Endothelial cell of umbilical vein (primary cell): ENCODE data around the gene RIT2. TPM values are rescaled to one million over a fixed set of nuclear protein-coding genes. Genes with fewer than 3 reads are reported as not detected.

ENCODE experiments used
- BruUV-seq: library from RNA; stranded (reverse); fragments of 400-500 nt; replicated peaks from 2 replicates; lab custom pipeline; 2021; lab: Mats Ljungman, UMichigan
- CTCF ChIA-PET: fragments of 300-600, 350-600 bp; sonication (Branson Sonifier 250); formaldehyde crosslinking; loops from one replicate; lab custom pipeline; 2021; ENCODE audit warnings: antibody characterized with exemption, inconsistent platforms; lab: Charles Lee
- POLR2A ChIA-PET: fragments of 300-600, 350-600 bp; sonication (Branson Sonifier 250); formaldehyde crosslinking; loops from one replicate; lab custom pipeline; 2021; ENCODE audit warnings: antibody characterized with exemption, inconsistent platforms; lab: Charles Lee
- DNase-seq: peaks from one replicate; pipeline ENCODE4 v3.0.0-alpha.2; 2011; ENCODE audit warnings: low read depth, low spot score
- FAIRE-seq: peaks from 2 replicates; lab custom pipeline; 2011; peaks lifted over from hg19 to GRCh38; lab: Jason Lieb, UNC
- H2AFZ ChIP-seq: 2 replicates; pipeline ENCODE4 v1.6.0; 2012; ENCODE audit warnings: low read depth, low read length, control low read depth, inconsistent platforms
- H3K27ac ChIP-seq: 2 replicates; pipeline ENCODE4 v1.5.1; 2011; ENCODE audit warnings: low read depth, mild to moderate bottlenecking, control low read depth, low read length, moderate library complexity; ENCODE audit not compliant: insufficient read depth
- H3K27me3 ChIP-seq, 2 experiments: 2 replicates each; pipeline versions ENCODE4 v1.6.0 to v1.6.1; 2011; ENCODE audit warnings: low read length in 2 of 2, mixed read lengths in 1 of 2; ENCODE audit not compliant: control insufficient read depth in 2 of 2, insufficient read depth in 2 of 2
- H3K36me3 ChIP-seq, 2 experiments: 2 replicates in 1 of 2; 3 replicates in 1 of 2; pipeline ENCODE4 v1.5.1; 2011; ENCODE audit warnings: low read length in 2 of 2, mild to moderate bottlenecking in 1 of 2, moderate library complexity in 1 of 2; ENCODE audit not compliant: control insufficient read depth in 2 of 2, insufficient read depth in 2 of 2; ENCODE audit errors: extremely low read depth in 1 of 2
- H3K4me1 ChIP-seq: 3 replicates; pipeline ENCODE4 v1.5.1; 2011; ENCODE audit warnings: mild to moderate bottlenecking, low read length; ENCODE audit not compliant: control insufficient read depth, insufficient read depth; ENCODE audit errors: extremely low read depth
- H3K4me2 ChIP-seq: 2 replicates; pipeline ENCODE4 v1.6.1; 2011; ENCODE audit warnings: low read length, control low read depth, mixed read lengths; ENCODE audit not compliant: insufficient read depth
- H3K4me3 ChIP-seq, 3 experiments: fragments of 200-600 bp in 1 of 3; sonication (generic), shearing (Covaris generic) in 1 of 3; replicated peaks in 1 of 3; 2 replicates each; pipeline ENCODE4 v1.5.1; 2011 to 2016; ENCODE audit warnings: control low read depth in 3 of 3, low read length in 3 of 3, mild to moderate bottlenecking in 2 of 3, inconsistent platforms in 1 of 3, low read depth in 1 of 3, moderate library complexity in 1 of 3; ENCODE audit not compliant: insufficient read depth in 1 of 3
- H3K79me2 ChIP-seq: 2 replicates; pipeline ENCODE4 v1.6.0; 2012; ENCODE audit warnings: low read length, inconsistent platforms; ENCODE audit not compliant: control insufficient read depth, insufficient read depth
- H3K9ac ChIP-seq: replicated peaks from 2 replicates; pipeline ENCODE3; 2011; ENCODE audit warnings: low read length, control low read depth; ENCODE audit not compliant: insufficient read depth; ENCODE audit errors: extremely low read depth
- H3K9me1 ChIP-seq: replicated peaks from 3 replicates; pipeline ENCODE4 v1.6.0; 2011; ENCODE audit warnings: mild to moderate bottlenecking, low read length; ENCODE audit not compliant: control insufficient read depth, insufficient read depth; ENCODE audit errors: extremely low read depth
- H3K9me3 ChIP-seq: replicated peaks from 2 replicates; pipeline ENCODE4 v1.5.1; 2012; ENCODE audit warnings: low read length, inconsistent platforms; ENCODE audit not compliant: control insufficient read depth, insufficient read depth
- H4K20me1 ChIP-seq: replicated peaks from 2 replicates; pipeline ENCODE3; 2011; ENCODE audit warnings: mild to moderate bottlenecking, low read length; ENCODE audit not compliant: control insufficient read depth, insufficient read depth; ENCODE audit errors: extremely low read depth
- CTCF ChIP-seq, 2 donors: IDR thresholded peaks; 1 replicate in 1 of 2; 2 replicates in 1 of 2; pipeline ENCODE4 v1.5.1; 2011; ENCODE audit warnings: low read length in 2 of 2, mild to moderate bottlenecking in 2 of 2, moderate library complexity in 2 of 2, control low read depth in 1 of 2, inconsistent platforms in 1 of 2, low read depth in 1 of 2; ENCODE audit not compliant: insufficient read depth in 1 of 2; ENCODE audit errors: extremely low read depth in 1 of 2
- EZH2 ChIP-seq: IDR thresholded peaks from 2 replicates; pipeline ENCODE4 v1.6.1; 2012; ENCODE audit warnings: borderline replicate concordance, low read depth, mild to moderate bottlenecking, moderate library complexity, low read length, inconsistent platforms; ENCODE audit not compliant: severe bottlenecking
- FOS ChIP-seq: IDR thresholded peaks from 2 replicates; pipeline ENCODE4 v1.6.1; 2011; ENCODE audit warnings: mild to moderate bottlenecking, low read length, moderate library complexity, borderline replicate concordance; ENCODE audit not compliant: insufficient read depth
- GATA2 ChIP-seq: IDR thresholded peaks from 2 replicates; pipeline ENCODE4 v1.7.0; 2011; ENCODE audit warnings: low read depth, mild to moderate bottlenecking, moderate library complexity, mixed read lengths, low read length; ENCODE audit not compliant: insufficient read length, insufficient read depth
- JUN ChIP-seq: IDR thresholded peaks from 2 replicates; pipeline ENCODE4 v1.6.1; 2011; ENCODE audit warnings: borderline replicate concordance, low read depth; ENCODE audit not compliant: insufficient read length, insufficient read depth
- MYC ChIP-seq: IDR thresholded peaks from one replicate; pipeline ENCODE4 v1.6.1; 2011; ENCODE audit warnings: mild to moderate bottlenecking, low read depth, low read length
- POLR2A ChIP-seq: IDR thresholded peaks from 2 replicates; pipeline ENCODE4 v1.6.1; 2012; ENCODE audit warnings: low read depth, mild to moderate bottlenecking, control low read depth, low read length
- POLR2AphosphoS5 ChIP-seq: IDR thresholded peaks from 2 replicates; pipeline ENCODE4 v1.6.1; 2012; ENCODE audit warnings: low read depth, mild to moderate bottlenecking, control low read depth, low read length, moderate library complexity; ENCODE audit not compliant: insufficient read depth
- dilution Hi-C: fragments of 300-500 bp; cut with MboI; formaldehyde crosslinking; loops from one replicate; pipeline ENCODE4 v1.15.0; 2019; ENCODE audit warnings: low sequenced_read_pairs; ENCODE audit not compliant: extremely low pct_ligation_motif_present
- intact Hi-C: fragments of 100-400 bp; cut with micrococcal nuclease; formaldehyde crosslinking; loops from one replicate; pipeline ENCODE4 v1.10.0; 2022
- polyA plus RNA-seq, 4 experiments: library from polyadenylated mRNA; depleted of rRNA in 3 of 4; stranded (reverse) in 3 of 4; unstranded in 1 of 4; fragments of >200 nt; gene quantifications; 2 replicates each; pipeline versions ENCODE4 v1.2.1 to v1.2.3, GENCODE V29; 2011 to 2012; ENCODE audit warnings: missing spikeins in 1 of 4
- total RNA-seq: library from RNA; stranded (reverse); gene quantifications from 2 replicates; pipeline ENCODE4 v1.2.3, GENCODE V29; 2021
- TF ChIP-seq, protein P1 (sequence below): IDR thresholded peaks from 2 replicates; pipeline ENCODE4 v1.6.1; 2011; ENCODE audit not compliant: insufficient read depth, insufficient read length

RIT2 gene
- total and polyA plus RNA-seq, 2 donors (not counting 3 experiments of a cell fraction or from before 2014, with no cell fraction given) = not detected

DNA sequence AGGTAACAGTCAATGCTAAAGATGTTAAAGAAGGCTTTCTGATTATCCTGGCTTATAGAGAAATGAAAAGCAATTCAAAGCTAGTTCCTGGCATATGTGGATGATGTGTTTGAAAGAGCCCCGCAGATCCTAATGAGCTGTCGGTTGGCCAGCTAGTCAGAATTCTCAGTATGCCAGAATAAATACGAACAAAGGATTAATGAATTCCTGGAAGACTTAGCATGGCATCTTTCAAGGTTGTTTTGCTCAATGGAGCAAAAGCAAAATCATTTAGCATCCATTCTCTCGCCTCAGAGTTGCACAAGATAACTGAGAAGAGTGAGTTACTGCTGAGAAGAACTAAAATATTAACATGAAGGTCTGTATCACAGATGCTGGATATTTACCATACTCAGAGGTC is 307.6 kb downstream of the RIT2 start:
- DNase-seq (no peak), FAIRE-seq (no peak)
- TF ChIP-seq CTCF (IDR thresholded peaks at IDR 0.05; ENCODE audit: extremely low read depth in 1 of 2, insufficient read depth in 1 of 2, low read depth in 1 of 2, low read length in 2 of 2) (no peak), EZH2 (no peak), FOS (no peak), JUN (no peak), POLR2A (no peak), POLR2AphosphoS5 (no peak), MYC (no peak)
- intact Hi-C loops = no loop called here
- no peaks in the 10 kb centered on the region for H3K9me3 ChIP-seq
- CTCF ChIA-PET = no interaction called here
- H3K4me3 ChIP-seq = no peak overlapping the region
- no peaks in the 10 kb centered on the region for H3K36me3 ChIP-seq
- no peaks in the 10 kb centered on the region for H3K4me1 ChIP-seq
- BruUV-seq = no TSS peak
- H3K27ac ChIP-seq = no peak overlapping the region
- no peak overlapping the region for H2AFZ ChIP-seq
- no peaks in the 10 kb centered on the region for H3K9me1 ChIP-seq
- POLR2A ChIA-PET = no interaction called here
- H3K9ac ChIP-seq = no peak overlapping the region
- no peaks in the 10 kb centered on the region for H4K20me1 ChIP-seq
- dilution Hi-C loops = no loop called here
- H3K27me3 ChIP-seq = no peaks in the 10 kb centered on the region
- no peaks in the 10 kb centered on the region for H3K79me2 ChIP-seq
- no peak overlapping the region for H3K4me2 ChIP-seq

DNA sequence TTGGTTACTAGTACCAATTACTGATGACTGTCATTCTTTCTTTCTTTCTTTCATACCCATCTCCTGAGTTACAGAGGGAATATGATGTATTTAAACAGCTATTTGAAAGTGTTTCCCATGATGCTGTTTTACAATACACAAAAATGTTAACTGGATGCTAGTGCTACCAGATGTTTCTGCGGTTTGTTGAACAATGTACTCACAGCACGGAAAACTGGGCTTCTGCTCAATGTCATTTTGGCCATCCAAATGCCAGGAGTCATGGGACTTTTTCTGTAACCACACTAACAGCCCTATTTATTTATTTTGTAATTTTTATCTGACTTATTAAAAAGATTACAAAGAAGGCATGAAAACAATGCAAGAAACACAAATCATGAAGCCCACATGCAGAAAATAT is 313.8 kb downstream of the RIT2 start:
- Histone ChIP-seq H3K9me3 (no peaks in the 10 kb centered on the region), H3K79me2 (no peaks in the 10 kb centered on the region), H3K27ac (no peak overlapping the region), H3K27me3 (no peaks in the 10 kb centered on the region), H3K9me1 (no peaks in the 10 kb centered on the region), H3K36me3 (no peaks in the 10 kb centered on the region), H3K4me3 (no peak overlapping the region), H3K4me1 (no peaks in the 10 kb centered on the region), H2AFZ (no peak overlapping the region), H3K4me2 (no peak overlapping the region), H4K20me1 (no peaks in the 10 kb centered on the region), H3K9ac (no peak overlapping the region)
- no peak for TF ChIP-seq EZH2
- no peak for TF ChIP-seq CTCF (IDR thresholded peaks at IDR 0.05; ENCODE audit: extremely low read depth in 1 of 2, insufficient read depth in 1 of 2, low read depth in 1 of 2, low read length in 2 of 2)
- no peak for TF ChIP-seq JUN
- no peak for TF ChIP-seq FOS
- TF ChIP-seq, protein P1, sequence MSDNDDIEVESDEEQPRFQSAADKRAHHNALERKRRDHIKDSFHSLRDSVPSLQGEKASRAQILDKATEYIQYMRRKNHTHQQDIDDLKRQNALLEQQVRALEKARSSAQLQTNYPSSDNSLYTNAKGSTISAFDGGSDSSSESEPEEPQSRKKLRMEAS = no peak
- TF ChIP-seq POLR2A = no peak
- TF ChIP-seq POLR2AphosphoS5 = no peak
- no peak for TF ChIP-seq GATA2
- no peak for TF ChIP-seq MYC
- CTCF ChIA-PET = no interaction called here
- dilution Hi-C loops = no loop called here
- FAIRE-seq (no peak), DNase-seq (no peak)
- intact Hi-C loops = no loop called here
- BruUV-seq = no TSS peak
- POLR2A ChIA-PET = no interaction called here
